Astrocyte of the spinal cord (primary cell): Measurements from ENCODE around the gene RGS1.

Source experiments
- DNase-seq: peaks from one replicate; pipeline ENCODE4 v3.0.0; 2011; ENCODE audit warnings: low read depth, low spot score
- H3K4me3 ChIP-seq: 2 replicates; pipeline ENCODE4 v1.5.1; 2011; ENCODE audit warnings: low read depth, mild to moderate bottlenecking, low read length, moderate library complexity
- CTCF ChIP-seq: IDR thresholded peaks from 2 replicates; pipeline ENCODE4 v1.5.1; 2012; ENCODE audit warnings: low read depth, mild to moderate bottlenecking, low read length, inconsistent platforms
- in situ Hi-C: cut with HindIII; loops from 2 replicates; pipeline ENCODE4 v1.10.0; 2017; ENCODE audit warnings: low sequenced_read_pairs

RGS1 gene

GRCh38 chr1:192564099-192564498 lies 11.5 kb upstream of the RGS1 start:
- TF ChIP-seq CTCF, result no peak
- DNase-seq, result no peak
- H3K4me3 ChIP-seq, result no peak overlapping the region
- in situ Hi-C loops, result no loop called here

- DNase-seq, result no peak
- in situ Hi-C loops, result no loop called here
- no peak overlapping the region for H3K4me3 ChIP-seq
- TF ChIP-seq CTCF, result no peak
Measured at GRCh38 chr1:192565946-192566345, 9.6 kb upstream of the RGS1 start.

GRCh38 chr1:192566657-192567056 lies 8.9 kb upstream of the RGS1 start:
- in situ Hi-C loops, result no loop called here
- no peak for TF ChIP-seq CTCF
- no peak overlapping the region for H3K4me3 ChIP-seq
- no peak for DNase-seq

- in situ Hi-C loops, result no loop called here
- no peak for DNase-seq
- no peak for TF ChIP-seq CTCF
Measured at GRCh38 chr1:192568063-192568462, 7.5 kb upstream of the RGS1 start.

GRCh38 chr1:192571668-192572067 lies 3.9 kb upstream of the RGS1 start:
- H3K4me3 ChIP-seq, result no peak overlapping the region
- in situ Hi-C loops, result no loop called here
- no peak for DNase-seq
- no peak for TF ChIP-seq CTCF

More at GRCh38 chr1:192568063-192568462, 7.5 kb upstream of the RGS1 start:
- H3K4me3 ChIP-seq, result no peak overlapping the region

GRCh38 chr1:192573499-192573898 lies 2.1 kb upstream of the RGS1 start:
- no peak overlapping the region for H3K4me3 ChIP-seq
- peak; percentile 62 for DNase-seq
- in situ Hi-C loops, result no loop called here
- TF ChIP-seq CTCF, result no peak

GRCh38 chr1:192574073-192574472 lies 1.5 kb upstream of the RGS1 start:
- in situ Hi-C loops, result no loop called here
- TF ChIP-seq CTCF, result no peak
- no peak for DNase-seq
- no peak overlapping the region for H3K4me3 ChIP-seq
